ENCODE data around the gene DPYSL4. TPM values are rescaled to one million over a fixed set of nuclear protein-coding genes. Genes with fewer than 3 reads are reported as not detected.

The DPYSL4 gene
- total RNA-seq (2014; rRNA removed; shearing (Covaris generic)) (23.9 and 24.6 TPM in 2 replicates), polyA plus RNA-seq (2016; fragmentation: Nextera tagmentation; extraction: Ambion mirVana) (9.7 and 10.6 TPM in 2 replicates)
- long read RNA-seq, partial matches to known transcripts = 0 of 2 reads
- long read RNA-seq, other reads (novel, unspliced or antisense) = 0 of 2 reads

GRCh38 chr10:132186488-132187429 lies at the start of gene DPYSL4:
TSS of gene DPYSL4 (plus strand) at chr10:132186948. CDS start at chr10:132187064, 116 bp downstream.
- peak within 1 kb of the TSS; percentile 90 for H3K4me2 ChIP-seq
- peak; percentile 38 for ATAC-seq
- H3K4me3 Mint-ChIP-seq = peak within 1 kb of the TSS; percentile 70

More at GRCh38 chr10:132186488-132187429, at the start of gene DPYSL4:
- TF ChIP-seq ETS1 (IDR thresholded peaks at IDR 0.05) (no peak), EZH2 (IDR thresholded peaks at IDR 0.05; ENCODE audit: low read depth, unreplicated experiment) (no peak), CTCF (conservative IDR thresholded peaks at IDR 0.05; ENCODE audit: low read depth in 2 of 2) (no peak), REST (IDR thresholded peaks at IDR 0.05; ENCODE audit: unreplicated experiment) (no peak), POLR2AphosphoS5 (IDR thresholded peaks at IDR 0.05; ENCODE audit: low read depth) (no peak), ZNF462 (CRISPR knock-in tag; IDR thresholded peaks at IDR 0.05) (no peak), JUNB (IDR thresholded peaks at IDR 0.05; ENCODE audit: unreplicated experiment) (no peak), CREB1 (CRISPR knock-in tag; IDR thresholded peaks at IDR 0.05; ENCODE audit: low read depth) (no peak)
- Histone ChIP-seq H2AFZ (peak within 1 kb of the TSS; percentile 38; the same call in 1 of the 2 replicates), H3F3A (replicated peaks; ENCODE audit: low read depth) (no peaks in the 10 kb centered on the region), H3K27me3 (ENCODE audit: insufficient read depth) (peaks cover 43% of the 10 kb centered on the region), H3K9me2 (ENCODE audit: insufficient read depth) (no peaks in the 10 kb centered on the region), H3K27ac (ENCODE audit: low read depth) (no peak within 1 kb of the TSS), H3K79me2 (replicated peaks; ENCODE audit: insufficient read depth) (no peaks in the 10 kb centered on the region), H3K4me3 (peak within 1 kb of the TSS; percentile 79), H3K4me1 (ENCODE audit: insufficient read depth) (no peaks in the 10 kb centered on the region), H4K20me1 (replicated peaks; ENCODE audit: insufficient read depth) (no peaks in the 10 kb centered on the region), H3K36me3 (ENCODE audit: insufficient read depth) (no peaks in the 10 kb centered on the region)
- Mint-ChIP-seq H3K36me3 (ENCODE audit: low read depth) (peaks cover 9% of the 10 kb centered on the region), H3K27me3 (ENCODE audit: insufficient read depth, low read depth, poor library complexity) (peaks cover 39% of the 10 kb centered on the region), H3K27ac (no peak within 1 kb of the TSS), H3K9me3 (no peaks in the 10 kb centered on the region), H3K4me1 (peaks cover 5% of the 10 kb centered on the region; the same call in 2 of the 3 replicates)
- peak; percentile 48 for DNase-seq (ENCODE audit: low spot score)

Measured in GM23338 (cell line).